ES-I3 (cell line): Measurements from ENCODE around the gene MSH3.

Experiments used
- H3K36me3 ChIP-seq: 2 replicates; pipeline ENCODE4 v1.6.1; 2013; ENCODE audit warnings: mild to moderate bottlenecking, low read length, control low read depth, moderate library complexity; ENCODE audit not compliant: insufficient read depth
- H3K4me1 ChIP-seq: 2 replicates; pipeline ENCODE4 v1.6.1; 2013; ENCODE audit warnings: mild to moderate bottlenecking, control low read depth, low read length; ENCODE audit not compliant: insufficient read depth
- H3K9ac ChIP-seq: 2 replicates; pipeline ENCODE4 v1.6.1; 2013; ENCODE audit warnings: low read depth, mild to moderate bottlenecking, low read length, moderate library complexity
- H3K9me3 ChIP-seq: 2 replicates; pipeline ENCODE4 v1.6.1; 2013; ENCODE audit warnings: mild to moderate bottlenecking, low read length, moderate library complexity; ENCODE audit not compliant: control insufficient read depth, insufficient read depth

Gene MSH3

DNA sequence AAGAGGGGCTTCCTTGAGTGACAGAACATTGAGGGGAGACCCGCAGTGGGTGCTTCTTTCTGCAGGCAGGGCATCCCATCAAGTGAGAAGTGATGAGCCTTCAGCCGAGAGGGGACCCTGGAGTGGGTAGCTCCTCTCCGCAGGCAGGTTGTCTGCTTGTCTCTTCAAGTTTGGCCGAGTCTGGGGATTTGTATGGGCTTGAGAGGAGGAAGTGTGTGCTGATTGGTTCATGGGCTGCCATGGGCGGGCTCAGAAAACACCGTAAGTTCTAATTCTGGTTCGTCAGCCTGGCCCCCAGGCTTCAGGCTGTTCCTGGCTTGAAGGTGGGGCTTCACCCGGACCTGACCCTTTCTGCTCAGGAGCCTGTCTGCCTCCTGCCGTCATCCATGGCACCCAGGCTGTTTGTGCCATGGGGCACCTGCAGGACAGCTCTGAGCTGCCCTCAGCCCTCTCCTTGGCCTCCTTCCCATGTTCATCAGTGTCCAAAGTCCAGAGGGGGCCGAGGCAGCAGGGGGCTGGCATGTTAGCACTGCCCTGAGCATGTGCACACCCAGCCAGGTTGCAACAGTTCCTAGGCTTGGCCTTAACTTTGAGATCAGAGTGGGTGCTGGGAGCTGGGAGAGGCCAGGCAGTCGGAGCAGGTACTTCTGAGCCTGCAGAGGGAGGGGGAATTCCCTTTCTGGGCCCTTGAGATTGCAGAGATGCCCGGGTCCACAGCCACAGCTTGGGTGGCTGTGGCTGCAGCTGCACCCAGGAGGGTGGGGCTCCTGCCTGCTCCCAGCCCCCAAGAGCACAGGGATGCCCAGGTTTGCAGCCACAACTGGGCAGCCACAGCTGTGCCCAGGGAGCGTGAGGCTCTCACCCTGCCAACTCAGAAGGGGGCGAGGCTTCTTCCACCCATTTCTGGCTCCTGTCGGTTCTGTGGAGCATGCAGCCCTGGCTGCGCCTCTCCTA is 13.8 kb downstream of the MSH3 start:
- no peaks in the 10 kb centered on the region for H3K36me3 ChIP-seq
- no peaks in the 10 kb centered on the region; the same call in 1 of the 2 replicates for H3K4me1 ChIP-seq
- no peaks in the 10 kb centered on the region for H3K9me3 ChIP-seq
- no peak overlapping the region for H3K9ac ChIP-seq

DNA sequence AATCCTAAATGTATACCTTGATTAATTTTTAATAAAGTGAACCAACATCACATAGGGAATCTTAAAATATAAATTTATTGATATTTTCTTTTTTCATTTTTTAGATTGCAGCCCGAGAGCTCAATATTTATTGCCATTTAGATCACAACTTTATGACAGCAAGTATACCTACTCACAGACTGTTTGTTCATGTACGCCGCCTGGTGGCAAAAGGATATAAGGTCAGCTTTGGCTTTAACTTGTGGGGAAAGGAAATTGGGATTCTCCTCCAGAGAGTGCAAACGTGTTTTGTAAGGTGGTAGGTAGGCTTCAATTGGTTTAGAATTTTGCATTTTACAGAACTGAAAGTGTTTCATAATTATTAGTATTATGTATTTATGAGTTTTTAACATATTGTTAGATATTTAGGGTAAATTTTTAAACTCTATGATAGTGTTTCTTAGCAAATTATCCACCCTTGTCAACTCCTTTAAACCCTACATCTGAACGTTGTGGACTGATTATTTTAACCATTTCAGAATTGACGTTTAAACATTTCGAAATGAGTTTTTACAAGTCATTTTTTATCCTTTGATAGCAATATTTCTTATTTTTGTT is 17.8 kb downstream of the MSH3 start:
- H3K9ac ChIP-seq = no peak overlapping the region
- H3K36me3 ChIP-seq = peaks cover 10% of the 10 kb centered on the region
- H3K4me1 ChIP-seq = no peaks in the 10 kb centered on the region; the same call in 1 of the 2 replicates
- no peaks in the 10 kb centered on the region for H3K9me3 ChIP-seq

DNA sequence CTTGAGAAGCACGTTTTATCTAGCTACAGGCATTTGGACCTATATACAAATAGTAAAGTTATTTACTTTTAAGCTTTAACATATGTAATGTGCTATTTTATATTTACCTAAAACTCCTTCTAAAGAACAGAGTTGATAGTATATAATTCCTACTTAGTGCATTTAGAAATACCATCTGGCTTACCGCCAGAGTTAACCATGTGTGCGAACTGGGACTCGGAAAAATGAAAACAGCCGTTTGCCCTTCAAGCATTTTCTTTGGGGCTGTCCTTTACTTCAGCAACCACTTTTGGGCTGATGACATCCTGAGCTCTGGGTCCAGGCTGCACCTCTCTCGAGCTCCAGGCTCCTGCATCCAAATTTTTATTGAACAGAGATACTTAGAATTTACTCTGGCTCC is 22.3 kb downstream of the MSH3 start:
- Histone ChIP-seq H3K36me3 (peaks cover 10% of the 10 kb centered on the region), H3K9ac (no peak overlapping the region), H3K4me1 (no peaks in the 10 kb centered on the region), H3K9me3 (no peaks in the 10 kb centered on the region)

DNA sequence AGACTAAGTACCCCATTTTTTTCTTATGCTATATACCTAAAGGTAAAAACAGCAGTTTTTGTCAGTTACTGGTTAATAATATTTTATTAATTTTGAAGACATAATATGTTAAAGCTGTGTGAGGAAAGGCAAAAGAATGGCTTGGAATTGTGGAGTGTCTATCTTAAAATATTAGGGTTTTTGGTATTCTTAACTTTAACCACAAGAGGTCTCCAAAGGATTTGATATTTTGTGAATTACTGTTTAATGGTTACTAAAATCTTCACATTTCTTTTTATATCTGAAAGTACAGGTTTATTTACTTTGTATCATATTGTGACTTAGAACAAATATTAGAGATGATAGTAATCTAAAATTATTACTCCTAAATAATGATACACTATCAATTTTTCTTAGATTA is 32.3 kb downstream of the MSH3 start:
- no peaks in the 10 kb centered on the region; the same call in 1 of the 2 replicates for H3K4me1 ChIP-seq
- H3K9me3 ChIP-seq = no peaks in the 10 kb centered on the region
- H3K9ac ChIP-seq = no peak overlapping the region
- H3K36me3 ChIP-seq = 0 out of 2 replicates have a peak, but pooled peaks cover 3% of the 10 kb centered on the region

DNA sequence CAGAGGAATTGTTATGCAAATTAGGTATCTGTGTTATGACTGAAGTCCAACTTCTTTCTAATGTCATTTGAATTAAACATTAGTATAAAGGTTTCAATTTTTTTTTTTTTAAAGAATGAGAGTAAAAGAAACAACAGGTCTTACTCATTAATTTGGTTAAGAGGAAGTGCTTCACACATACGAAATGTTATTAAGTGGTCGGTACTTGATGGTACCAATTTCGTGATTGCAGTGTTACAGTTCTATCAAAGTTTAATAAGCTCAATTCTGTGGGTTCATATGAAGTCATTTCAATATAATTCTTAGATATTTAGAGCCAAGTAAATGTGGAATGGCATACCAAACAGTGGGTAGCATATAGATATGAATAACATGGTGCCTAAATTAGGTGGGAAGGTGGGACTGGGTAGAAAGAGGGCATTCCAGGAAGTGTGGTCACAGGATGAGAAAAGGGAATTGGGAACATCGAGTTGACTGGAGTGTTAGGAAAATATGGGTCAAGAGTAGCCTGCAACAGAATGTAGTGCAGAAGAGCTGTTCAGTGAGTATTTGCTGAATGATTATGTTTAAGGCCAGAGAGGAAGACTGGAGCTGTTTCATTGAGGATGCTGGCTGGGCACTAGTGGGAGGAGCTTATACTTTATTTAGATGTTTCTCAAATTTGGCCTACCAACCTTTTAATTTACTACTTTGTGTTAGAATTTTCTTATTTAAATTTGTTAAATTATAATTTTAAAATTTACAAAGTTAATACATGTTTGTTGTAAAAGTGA is 34.4 kb downstream of the MSH3 start:
- 0 out of 2 replicates have a peak, but pooled peaks cover 3% of the 10 kb centered on the region for H3K36me3 ChIP-seq
- H3K9me3 ChIP-seq = no peaks in the 10 kb centered on the region
- no peak overlapping the region for H3K9ac ChIP-seq
- no peaks in the 10 kb centered on the region; the same call in 1 of the 2 replicates for H3K4me1 ChIP-seq

DNA sequence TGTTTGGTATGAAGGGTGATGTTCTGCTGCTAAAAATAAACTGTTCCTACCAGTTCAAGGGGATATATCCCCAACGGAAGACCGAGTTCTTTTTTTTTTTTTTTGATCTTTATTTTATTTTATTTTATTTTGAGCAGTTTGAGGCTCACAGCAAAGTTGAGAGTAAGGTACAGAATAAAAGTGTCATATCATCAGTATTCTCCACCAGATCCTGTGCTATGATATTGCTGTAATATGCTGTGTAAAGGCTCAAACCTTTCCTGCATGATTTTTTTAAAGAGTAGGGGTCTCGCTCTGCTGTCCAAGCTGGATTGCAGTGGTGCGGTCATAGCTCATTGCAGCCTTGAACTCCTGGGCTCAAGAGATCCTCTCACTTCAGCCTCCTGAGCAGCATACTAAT is 35.2 kb downstream of the MSH3 start:
- Histone ChIP-seq H3K36me3 (0 out of 2 replicates have a peak, but pooled peaks cover 3% of the 10 kb centered on the region), H3K9ac (no peak overlapping the region), H3K4me1 (no peaks in the 10 kb centered on the region; the same call in 1 of the 2 replicates), H3K9me3 (no peaks in the 10 kb centered on the region)

DNA sequence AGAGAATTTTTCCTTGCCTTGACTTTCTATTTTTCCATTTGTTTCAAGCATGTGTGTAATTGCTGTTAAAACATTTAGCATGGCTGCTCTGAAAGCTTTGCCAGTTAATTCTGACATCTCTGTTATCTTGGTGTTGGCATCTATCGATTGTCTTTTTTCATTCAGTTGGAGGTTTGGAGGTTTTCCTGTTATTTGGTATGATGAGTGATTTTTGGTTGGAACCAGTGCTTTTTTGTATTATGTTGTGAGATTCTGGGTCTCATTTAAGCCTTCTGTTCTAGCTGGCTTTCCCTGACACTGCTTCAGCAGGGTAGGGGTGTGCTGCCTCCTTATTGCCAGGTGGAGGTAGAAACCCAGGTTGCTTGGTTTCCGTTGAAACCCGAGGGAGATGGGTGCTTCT is 41.2 kb downstream of the MSH3 start:
- no peaks in the 10 kb centered on the region for H3K9me3 ChIP-seq
- peaks cover 2% of the 10 kb centered on the region; the same call in 1 of the 2 replicates for H3K36me3 ChIP-seq
- H3K4me1 ChIP-seq = no peaks in the 10 kb centered on the region
- H3K9ac ChIP-seq = no peak overlapping the region

DNA sequence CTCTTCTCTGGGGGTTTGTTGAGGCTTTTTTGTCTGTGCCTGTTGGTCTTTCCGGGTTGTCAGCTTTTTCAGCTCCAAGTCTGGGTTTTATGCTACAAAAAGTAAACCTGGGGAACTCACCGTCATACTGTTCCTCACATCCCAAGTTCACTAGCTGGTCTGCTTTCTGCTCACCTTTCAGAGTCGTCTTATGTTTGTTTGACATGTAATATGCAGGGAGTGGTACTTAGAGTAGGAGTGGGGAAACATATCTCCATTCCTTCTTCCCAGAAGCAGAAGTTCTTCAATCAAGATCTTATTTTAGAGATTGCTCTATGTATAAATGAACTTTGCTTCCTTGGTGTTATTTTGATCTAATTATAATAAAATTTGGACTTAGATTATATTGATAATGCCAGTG is 42.0 kb downstream of the MSH3 start:
- no peak overlapping the region for H3K9ac ChIP-seq
- no peaks in the 10 kb centered on the region for H3K4me1 ChIP-seq
- no peaks in the 10 kb centered on the region for H3K9me3 ChIP-seq
- peaks cover 2% of the 10 kb centered on the region; the same call in 1 of the 2 replicates for H3K36me3 ChIP-seq

DNA sequence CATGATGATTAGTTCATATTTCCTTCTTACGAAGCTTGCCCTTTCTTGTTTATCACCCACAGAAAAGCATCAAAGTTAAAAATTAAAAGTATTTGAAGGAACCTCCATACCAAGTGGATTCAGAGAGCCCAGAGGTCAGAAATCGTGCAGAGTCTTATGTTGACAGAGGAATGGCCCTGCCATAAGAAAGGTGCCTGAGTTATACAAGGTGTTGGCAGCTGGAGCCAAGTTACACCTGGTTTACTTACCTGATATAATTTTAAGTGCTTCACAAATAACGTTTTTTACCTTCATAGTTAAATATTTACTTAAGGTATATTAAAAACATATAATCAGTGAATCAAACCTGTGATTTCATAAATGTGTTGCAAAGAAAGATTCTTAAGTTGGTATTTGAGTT is 42.6 kb downstream of the MSH3 start:
- H3K9me3 ChIP-seq = no peaks in the 10 kb centered on the region
- no peak overlapping the region for H3K9ac ChIP-seq
- H3K36me3 ChIP-seq = peaks cover 2% of the 10 kb centered on the region; the same call in 1 of the 2 replicates
- no peaks in the 10 kb centered on the region for H3K4me1 ChIP-seq

DNA sequence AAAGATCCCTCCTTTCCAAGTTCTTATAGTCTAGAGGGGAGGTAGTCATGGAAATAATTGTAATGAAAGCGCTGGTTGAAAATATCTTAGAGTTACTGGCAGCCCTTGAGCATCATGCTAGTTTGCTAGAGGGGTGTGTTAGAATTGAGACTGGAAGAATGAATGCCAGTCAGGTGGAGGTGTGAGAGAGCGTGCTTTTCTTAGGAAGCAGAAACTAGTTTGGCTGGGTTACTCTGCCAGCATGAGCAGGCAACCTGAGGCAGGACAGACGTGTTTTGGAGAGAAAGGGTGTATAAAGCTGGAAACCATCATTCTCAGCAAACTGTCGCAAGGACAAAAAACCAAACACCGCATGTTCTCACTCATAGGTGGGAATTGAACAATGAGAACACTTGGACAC is 43.9 kb downstream of the MSH3 start:
- Histone ChIP-seq H3K36me3 (peaks cover 2% of the 10 kb centered on the region; the same call in 1 of the 2 replicates), H3K9ac (no peak overlapping the region), H3K9me3 (no peaks in the 10 kb centered on the region), H3K4me1 (no peaks in the 10 kb centered on the region)

DNA sequence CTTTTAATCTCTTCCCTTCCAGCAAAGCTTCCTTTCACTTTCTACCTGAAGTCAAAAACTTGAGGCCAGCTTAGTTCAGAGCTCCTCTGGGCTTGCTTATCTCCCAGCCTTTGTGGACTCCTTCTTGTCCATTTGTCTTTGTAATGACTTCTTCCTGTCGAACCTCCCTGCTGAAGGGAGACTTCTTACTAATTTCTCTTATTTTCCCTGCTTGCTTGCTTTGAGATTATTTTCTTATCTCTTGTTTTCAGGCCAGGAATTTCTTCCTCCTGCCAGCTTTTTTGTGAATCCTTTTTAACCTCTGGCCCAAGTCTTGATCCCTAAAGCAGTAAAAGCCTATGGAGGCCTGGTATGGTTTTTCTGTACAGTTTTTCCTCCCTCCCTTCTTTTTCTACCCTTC is 47.1 kb downstream of the MSH3 start:
- Histone ChIP-seq H3K4me1 (peaks cover 8% of the 10 kb centered on the region), H3K9ac (no peak overlapping the region), H3K36me3 (peaks cover 2% of the 10 kb centered on the region; the same call in 1 of the 2 replicates), H3K9me3 (no peaks in the 10 kb centered on the region)

DNA sequence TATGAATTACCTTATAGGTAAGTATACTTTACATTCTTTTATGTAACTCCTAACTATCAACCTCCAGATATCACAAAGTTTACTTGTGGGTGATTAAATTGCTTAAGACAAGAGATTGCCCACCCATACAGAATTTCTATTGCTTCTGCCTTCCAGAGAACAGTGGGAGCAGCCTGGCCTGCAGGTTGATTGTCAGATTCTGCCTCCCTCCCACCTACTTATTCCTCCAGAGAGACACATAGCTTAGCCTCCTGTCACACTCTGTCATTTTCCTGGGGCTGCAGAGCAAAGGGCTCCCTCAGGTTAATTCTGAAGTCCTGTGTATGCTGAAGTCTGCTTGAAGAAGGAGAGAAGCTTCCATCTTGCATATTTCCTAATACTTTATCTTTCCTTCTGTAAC is 48.8 kb downstream of the MSH3 start:
- Histone ChIP-seq H3K9me3 (no peaks in the 10 kb centered on the region), H3K4me1 (peaks cover 8% of the 10 kb centered on the region), H3K9ac (no peak overlapping the region), H3K36me3 (no peaks in the 10 kb centered on the region; the same call in 1 of the 2 replicates)

DNA sequence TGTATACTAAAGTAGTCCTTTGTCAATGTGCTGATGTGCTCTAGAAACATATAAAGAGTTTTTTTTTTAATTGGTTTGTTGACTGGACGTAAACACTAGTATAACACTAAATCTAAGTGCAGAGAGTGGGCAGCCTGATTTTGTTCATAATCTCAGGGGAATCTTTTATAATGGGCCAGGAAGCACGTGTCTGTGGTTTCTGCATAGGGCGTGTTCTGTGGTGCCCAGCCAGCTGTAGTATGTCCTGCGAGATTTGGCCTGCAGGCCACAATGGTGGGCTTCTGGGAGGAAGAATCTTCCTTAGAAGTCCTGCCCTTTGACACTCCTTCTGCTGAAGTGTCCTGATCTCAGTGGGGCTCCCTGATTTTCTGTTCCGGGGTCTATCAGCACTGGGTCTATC is 49.3 kb downstream of the MSH3 start:
- Histone ChIP-seq H3K9ac (no peak overlapping the region), H3K9me3 (no peaks in the 10 kb centered on the region), H3K36me3 (no peaks in the 10 kb centered on the region; the same call in 1 of the 2 replicates), H3K4me1 (peaks cover 8% of the 10 kb centered on the region)

DNA sequence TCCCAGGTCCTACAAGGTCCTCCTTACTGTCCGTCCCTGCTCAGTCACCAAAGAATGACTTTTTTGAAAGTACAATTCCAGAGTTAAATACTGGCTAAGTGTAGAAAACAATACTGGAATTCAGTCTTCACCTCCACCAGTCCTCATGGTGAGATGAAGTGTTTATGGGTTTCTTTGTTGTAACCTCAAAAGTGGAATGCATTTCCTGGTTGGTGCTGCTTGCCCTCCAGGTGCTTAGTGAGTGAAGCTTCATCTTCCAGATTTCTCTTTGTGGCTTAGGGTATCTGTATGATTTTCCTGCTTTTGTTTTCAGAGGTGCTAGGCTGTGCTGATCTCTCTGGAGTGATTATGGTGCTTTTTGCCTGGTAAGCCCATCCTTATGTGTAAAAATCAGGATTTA is 49.8 kb downstream of the MSH3 start:
- H3K36me3 ChIP-seq = no peaks in the 10 kb centered on the region; the same call in 1 of the 2 replicates
- no peak overlapping the region for H3K9ac ChIP-seq

More for the DNA sequence above, 49.8 kb downstream of the MSH3 start:
- Histone ChIP-seq H3K4me1 (peaks cover 8% of the 10 kb centered on the region), H3K9me3 (no peaks in the 10 kb centered on the region)
